Mesodermal cell (in vitro differentiated cells): ENCODE results near the gene CBFA2T3.
"Not testable (repeated sequence)": the region's sequence is repeated elsewhere in the genome, so short reads cannot be mapped to it uniquely, and the experiment has no call there.

Experiments used
- H3K27ac ChIP-seq: 2 replicates; pipeline ENCODE4 v1.7.0; 2013; ENCODE audit warnings: mild to moderate bottlenecking, low read depth, low read length, moderate library complexity; ENCODE audit not compliant: severe bottlenecking
- H3K36me3 ChIP-seq: 2 replicates; pipeline ENCODE4 v1.7.1; 2013; ENCODE audit warnings: mild to moderate bottlenecking, low read length, moderate library complexity; ENCODE audit not compliant: control insufficient read depth, insufficient read depth
- H3K4me1 ChIP-seq: one replicate; pipeline ENCODE4 v1.7.1; 2013; ENCODE audit warnings: mild to moderate bottlenecking, low read length; ENCODE audit not compliant: insufficient read depth, control insufficient read depth, poor library complexity, severe bottlenecking
- H3K4me3 ChIP-seq: 2 replicates; pipeline ENCODE4 v1.7.0; 2013; ENCODE audit warnings: low read length, control low read depth, mild to moderate bottlenecking; ENCODE audit not compliant: insufficient read depth, poor library complexity, severe bottlenecking; ENCODE audit errors: extremely low read depth
- H3K9me3 ChIP-seq: 2 replicates; pipeline ENCODE4 v1.7.1; 2013; ENCODE audit warnings: mild to moderate bottlenecking, low read length, moderate library complexity; ENCODE audit not compliant: control insufficient read depth
- WGBS, 2 experiments: methylation state at CpG; one replicate each; pipeline ENCODE4 v1.1.5; 2013; ENCODE audit warnings: missing lambda C conversion rate in 2 of 2; ENCODE audit not compliant: insufficient coverage in 2 of 2; 5-methylcytosine and 5-hydroxymethylcytosine counted together

The CBFA2T3 gene

GRCh38 chr16:88924834-88925539 lies 52.0 kb downstream of the CBFA2T3 start:
- Histone ChIP-seq H3K9me3 (no peaks in the 10 kb centered on the region), H3K4me1 (peaks cover 18% of the 10 kb centered on the region), H3K36me3 (no peaks in the 10 kb centered on the region), H3K27ac (no peak overlapping the region), H3K4me3 (no peak overlapping the region)
- WGBS, 2 experiments: 61 to 66% methylated on average over 22 to 29 of the region's 30 CpGs

GRCh38 chr16:88923926-88924833 lies 52.8 kb downstream of the CBFA2T3 start:
- H3K27ac ChIP-seq: no peak overlapping the region
- H3K4me3 ChIP-seq: no peak overlapping the region
- peaks cover 6% of the 10 kb centered on the region for H3K9me3 ChIP-seq
- 67 to 69% methylated on average over 28 to 35 of the region's 37 CpGs for WGBS, 2 experiments
- no peaks in the 10 kb centered on the region for H3K36me3 ChIP-seq
- peaks cover 18% of the 10 kb centered on the region for H3K4me1 ChIP-seq

- Histone ChIP-seq H3K4me1 (peaks cover 18% of the 10 kb centered on the region), H3K4me3 (no peak overlapping the region), H3K27ac (no peak overlapping the region), H3K36me3 (no peaks in the 10 kb centered on the region), H3K9me3 (peaks cover 7% of the 10 kb centered on the region)
- 75 to 79% methylated on average over 15 to 16 of the region's 17 CpGs for WGBS, 2 experiments
Observed at GRCh38 chr16:88923450-88923849, 53.6 kb downstream of the CBFA2T3 start.

GRCh38 chr16:88922826-88923410 lies 54.1 kb downstream of the CBFA2T3 start:
- no peak overlapping the region for H3K4me3 ChIP-seq
- 87 to 96% methylated on average over 13 to 17 of the region's 22 CpGs for WGBS, 2 experiments
- H3K27ac ChIP-seq: no peak overlapping the region
- no peaks in the 10 kb centered on the region for H3K36me3 ChIP-seq
- H3K9me3 ChIP-seq: peaks cover 7% of the 10 kb centered on the region
- peaks cover 19% of the 10 kb centered on the region for H3K4me1 ChIP-seq

GRCh38 chr16:88922114-88922825 lies 54.7 kb downstream of the CBFA2T3 start:
- WGBS, 2 experiments: 64 to 71% methylated on average over 19 to 26 of the region's 26 CpGs
- H3K9me3 ChIP-seq: peaks cover 7% of the 10 kb centered on the region
- no peak overlapping the region for H3K4me3 ChIP-seq
- H3K27ac ChIP-seq: no peak overlapping the region
- no peaks in the 10 kb centered on the region for H3K36me3 ChIP-seq
- peaks cover 21% of the 10 kb centered on the region for H3K4me1 ChIP-seq

GRCh38 chr16:88921591-88921990 lies 55.4 kb downstream of the CBFA2T3 start:
- no peak overlapping the region for H3K27ac ChIP-seq
- H3K36me3 ChIP-seq: no peaks in the 10 kb centered on the region
- H3K4me3 ChIP-seq: no peak overlapping the region
- WGBS, 2 experiments: 92 to 96% methylated on average over 18 to 19 of the region's 19 CpGs
- H3K4me1 ChIP-seq: peaks cover 21% of the 10 kb centered on the region
- peaks cover 7% of the 10 kb centered on the region for H3K9me3 ChIP-seq

- Histone ChIP-seq H3K4me3 (no peak overlapping the region), H3K9me3 (peaks cover 7% of the 10 kb centered on the region), H3K36me3 (no peaks in the 10 kb centered on the region), H3K4me1 (peaks cover 14% of the 10 kb centered on the region), H3K27ac (no peak overlapping the region)
- WGBS, 2 experiments: 92 to 93% methylated on average over 18 to 25 of the region's 28 CpGs
Observed at GRCh38 chr16:88920618-88921590, 56.1 kb downstream of the CBFA2T3 start.

- no peak overlapping the region for H3K4me3 ChIP-seq
Observed at GRCh38 chr16:88919936-88920335, 57.1 kb downstream of the CBFA2T3 start.

GRCh38 chr16:88918896-88919295 lies 58.1 kb downstream of the CBFA2T3 start:
- H3K27ac ChIP-seq, H3K36me3 ChIP-seq, H3K4me1 ChIP-seq, H3K9me3 ChIP-seq, H3K4me3 ChIP-seq: not testable (repeated sequence)
- WGBS, 2 experiments: 94 to 96% methylated on average over 7 to 8 of the region's 8 CpGs

More at GRCh38 chr16:88919936-88920335, 57.1 kb downstream of the CBFA2T3 start:
- H3K36me3 ChIP-seq: no peaks in the 10 kb centered on the region
- H3K9me3 ChIP-seq: peaks cover 7% of the 10 kb centered on the region
- 94 to 95% methylated on average over 12 of the region's 12 CpGs for WGBS, 2 experiments
- H3K4me1 ChIP-seq: peaks cover 7% of the 10 kb centered on the region
- no peak overlapping the region for H3K27ac ChIP-seq
